Activated CD8-positive, alpha-beta T cell treated with anti-CD3 and anti-CD28 coated beads for 36 hours (primary cell): ENCODE results near the gene CDC34. TPM values are rescaled to one million over a fixed set of nuclear protein-coding genes. Genes with fewer than 3 reads are reported as not detected.

Source experiments
- ATAC-seq: fragments of 200-7000 bp; cut with Tn5 transposase; one replicate; pipeline ENCODE4 v1.10.0; 2021; ENCODE audit warnings: mild to moderate bottlenecking, moderate library complexity
- CTCF ChIA-PET: fragments of 350-600 bp; sonication (Branson Sonifier 250); formaldehyde crosslinking; loops from one replicate; lab custom pipeline; 2021; ENCODE audit warnings: antibody characterized with exemption; lab: Charles Lee
- POLR2A ChIA-PET: fragments of 350-600 bp; sonication (Branson Sonifier 250); formaldehyde crosslinking; loops from one replicate; lab custom pipeline; 2021; ENCODE audit warnings: antibody characterized with exemption; lab: Charles Lee
- DNase-seq: peaks from one replicate; pipeline ENCODE4 v3.0.0-alpha.2; 2020
- H3K27ac Mint-ChIP-seq: one replicate; pipeline ENCODE4 v1.8.0; 2021; ENCODE audit warnings: mild to moderate bottlenecking, mixed read lengths
- H3K27me3 Mint-ChIP-seq: one replicate; pipeline ENCODE4 v1.8.0; 2021; ENCODE audit warnings: mixed read lengths
- H3K36me3 Mint-ChIP-seq: one replicate; pipeline ENCODE4 v1.8.0; 2021; ENCODE audit warnings: low read depth, mixed read lengths
- H3K4me1 Mint-ChIP-seq: one replicate; pipeline ENCODE4 v1.8.0; 2021; ENCODE audit warnings: low read depth, mixed read lengths
- H3K4me3 Mint-ChIP-seq: one replicate; pipeline ENCODE4 v1.8.0; 2021; ENCODE audit warnings: mild to moderate bottlenecking, moderate library complexity, mixed read lengths
- H3K9me3 Mint-ChIP-seq: one replicate; pipeline ENCODE4 v1.8.0; 2021; ENCODE audit warnings: mixed read lengths
- intact Hi-C: fragments of 100-400 bp; cut with micrococcal nuclease; formaldehyde crosslinking; loops from one replicate; pipeline ENCODE4 v1.10.0; 2022
- total RNA-seq, 2 experiments: library from RNA; stranded (reverse); gene quantifications; one replicate each; pipeline ENCODE4 v1.2.3, GENCODE V29; 2021
- TF ChIP-seq, protein P1 (sequence below): fragments of 200-600 bp; IDR thresholded peaks from one replicate; pipeline ENCODE4 v1.8.0; 2022; ENCODE audit warnings: antibody characterized with exemption, mild to moderate bottlenecking

CDC34 gene
- total RNA-seq, 2 experiments from 2014 or later, result 38.1 to 43.7 TPM

DNA sequence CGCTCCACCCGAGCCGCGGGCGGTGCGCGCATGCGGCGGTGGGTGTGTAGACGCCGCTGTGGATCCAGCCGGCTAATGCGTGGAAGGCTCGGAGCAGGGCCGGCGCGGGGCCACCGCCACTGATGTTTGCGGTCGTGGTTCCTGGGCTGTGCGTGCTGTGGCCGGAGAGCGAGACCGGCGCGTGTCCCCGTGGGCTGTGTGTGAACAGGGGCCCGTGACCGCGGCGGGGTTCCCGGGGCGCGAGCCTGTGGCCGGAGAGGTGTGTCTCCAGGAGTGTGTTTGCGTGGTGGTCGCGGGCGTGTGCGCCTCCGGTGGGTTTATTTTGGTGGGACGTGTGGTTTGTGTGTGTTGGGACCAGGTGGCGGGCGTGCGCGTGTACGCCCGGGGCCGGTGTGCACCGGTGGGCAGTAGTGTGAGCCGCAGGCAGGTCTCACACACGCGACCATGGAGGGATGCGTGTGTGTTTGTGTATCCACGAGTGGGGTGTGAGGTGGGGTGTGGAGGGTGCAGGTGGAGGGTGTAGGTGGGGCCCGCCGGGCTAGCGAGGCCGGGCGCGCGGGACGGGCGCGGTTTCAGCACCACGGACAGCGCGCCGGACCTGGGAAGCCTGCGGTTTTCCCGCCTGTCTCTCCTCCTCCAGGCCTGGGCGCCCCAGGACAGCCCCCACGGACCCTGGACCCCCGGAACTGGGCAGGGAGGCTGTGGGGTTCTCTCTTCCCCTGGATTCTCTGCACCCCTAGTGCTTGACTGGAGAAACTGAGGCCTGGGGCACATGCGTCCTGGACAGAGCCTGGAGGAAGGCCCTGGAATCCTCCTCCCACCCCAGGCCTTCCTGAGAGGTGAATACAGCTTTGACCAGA is 59.8 kb downstream of the CDC34 start:
- ChIA-PET CTCF (no interaction called here), POLR2A (no interaction called here)
- H3K4me1 Mint-ChIP-seq, result peaks cover 2% of the 10 kb centered on the region
- no peak for ATAC-seq
- no peak overlapping the region for H3K27ac Mint-ChIP-seq
- TF ChIP-seq, protein P1, sequence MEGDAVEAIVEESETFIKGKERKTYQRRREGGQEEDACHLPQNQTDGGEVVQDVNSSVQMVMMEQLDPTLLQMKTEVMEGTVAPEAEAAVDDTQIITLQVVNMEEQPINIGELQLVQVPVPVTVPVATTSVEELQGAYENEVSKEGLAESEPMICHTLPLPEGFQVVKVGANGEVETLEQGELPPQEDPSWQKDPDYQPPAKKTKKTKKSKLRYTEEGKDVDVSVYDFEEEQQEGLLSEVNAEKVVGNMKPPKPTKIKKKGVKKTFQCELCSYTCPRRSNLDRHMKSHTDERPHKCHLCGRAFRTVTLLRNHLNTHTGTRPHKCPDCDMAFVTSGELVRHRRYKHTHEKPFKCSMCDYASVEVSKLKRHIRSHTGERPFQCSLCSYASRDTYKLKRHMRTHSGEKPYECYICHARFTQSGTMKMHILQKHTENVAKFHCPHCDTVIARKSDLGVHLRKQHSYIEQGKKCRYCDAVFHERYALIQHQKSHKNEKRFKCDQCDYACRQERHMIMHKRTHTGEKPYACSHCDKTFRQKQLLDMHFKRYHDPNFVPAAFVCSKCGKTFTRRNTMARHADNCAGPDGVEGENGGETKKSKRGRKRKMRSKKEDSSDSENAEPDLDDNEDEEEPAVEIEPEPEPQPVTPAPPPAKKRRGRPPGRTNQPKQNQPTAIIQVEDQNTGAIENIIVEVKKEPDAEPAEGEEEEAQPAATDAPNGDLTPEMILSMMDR, result no peak
- intact Hi-C loops, result no loop called here
- no peak for DNase-seq
- peaks cover 20% of the 10 kb centered on the region for H3K27me3 Mint-ChIP-seq
- H3K4me3 Mint-ChIP-seq, result no peak overlapping the region
- no peaks in the 10 kb centered on the region for H3K9me3 Mint-ChIP-seq
- no peaks in the 10 kb centered on the region for H3K36me3 Mint-ChIP-seq

Other genes with a start within 250 kb of the CDC34 start
- under 1 TPM in 1 of 2 experiments, not detected in 1; 0.36 TPM for gene PLPP2, start 240.4 kb upstream of the CDC34 start, total RNA-seq
- 10 to 100 TPM; 20.0 to 20.4 TPM for gene MIER2, start 187.0 kb upstream of the CDC34 start, total RNA-seq
- gene C2CD4C, start 122.6 kb upstream of the CDC34 start, total RNA-seq, result under 1 TPM; 0.13 to 0.25 TPM
- gene SHC2, start 70.7 kb upstream of the CDC34 start, total RNA-seq, result under 1 TPM; 0.25 to 0.45 TPM
- gene MADCAM1, start 35.3 kb upstream of the CDC34 start, total RNA-seq, result under 1 TPM; 0.20 to 0.22 TPM
- gene TPGS1, start 24.3 kb upstream of the CDC34 start, total RNA-seq, result 1 to 10 TPM; 8.9 to 9.3 TPM
- 10 to 100 TPM; 52.7 to 58.5 TPM for gene GZMM, start 12.3 kb downstream of the CDC34 start, total RNA-seq
- gene BSG, start 40.8 kb downstream of the CDC34 start, total RNA-seq, result 100 to 1,000 TPM; 159 to 160 TPM
- gene HCN2, start 58.1 kb downstream of the CDC34 start, total RNA-seq, result under 1 TPM; 0.18 TPM
- gene POLRMT, start 101.8 kb downstream of the CDC34 start, total RNA-seq, result 10 to 100 TPM; 66.6 to 67.9 TPM
- gene FGF22, start 108.1 kb downstream of the CDC34 start, total RNA-seq, result under 1 TPM in 1 of 2 experiments, not detected in 1; 0.16 TPM
- 100 to 1,000 TPM in 1 of 2 experiments, 10 to 100 TPM in 1; 99.1 to 101 TPM for gene RNF126, start 131.5 kb downstream of the CDC34 start, total RNA-seq
- 10 to 100 TPM; 12.3 TPM for gene FSTL3, start 144.6 kb downstream of the CDC34 start, total RNA-seq
- gene PRSS57, start 163.7 kb downstream of the CDC34 start, total RNA-seq, result not detected
- gene PALM, start 177.2 kb downstream of the CDC34 start, total RNA-seq, result under 1 TPM; 0.22 to 0.36 TPM
- not detected for gene MISP, start 219.4 kb downstream of the CDC34 start, total RNA-seq